Thyroid gland (tissue), 4 donors: ENCODE data around the gene TFDP2. TPM values are rescaled to one million over a fixed set of nuclear protein-coding genes. Genes with fewer than 3 reads are reported as not detected.

ENCODE experiments used
- DNase-seq, 2 donors: peaks; one replicate each; pipeline ENCODE4 v3.0.0-alpha.2; 2019
- H3K27ac ChIP-seq, 3 donors: fragments of 200-600 bp; sonication (generic); 1 replicate in 2 of 3; 2 replicates in 1 of 3; pipeline ENCODE4 v1.5.1; 2016 to 2019; ENCODE audit warnings: mild to moderate bottlenecking in 1 of 3, moderate library complexity in 1 of 3
- H3K27me3 ChIP-seq: fragments of 200-600 bp; sonication (generic); one replicate; pipeline ENCODE4 v1.5.1; 2019
- H3K36me3 ChIP-seq, 2 donors: fragments of 200-600 bp; sonication (generic); one replicate each; pipeline ENCODE4 v1.5.1; 2016 to 2019
- H3K4me1 ChIP-seq, 2 donors: fragments of 200-600 bp; sonication (generic); one replicate each; pipeline ENCODE4 v1.5.1; 2017 to 2019
- H3K4me3 ChIP-seq, 3 donors: fragments of 200-600 bp; sonication (generic); replicated peaks in 1 of 3; 1 replicate in 2 of 3; 2 replicates in 1 of 3; pipeline ENCODE4 v1.5.1; 2016; ENCODE audit warnings: mild to moderate bottlenecking in 1 of 3
- H3K9me3 ChIP-seq: fragments of 200-600 bp; sonication (generic); one replicate; pipeline ENCODE4 v1.5.1; 2017
- POLR2A ChIP-seq, 2 donors: fragments of 450-650 bp; IDR thresholded peaks; one replicate each; pipeline ENCODE4 v1.6.1; 2017; ENCODE audit warnings: antibody characterized with exemption in 2 of 2, mild to moderate bottlenecking in 2 of 2, moderate library complexity in 1 of 2
- WGBS, 2 donors: methylation state at CpG; one replicate each; pipeline ENCODE4 v1.1.5; 2017; 5-methylcytosine and 5-hydroxymethylcytosine counted together
- intact Hi-C: fragments of 100-400 bp; cut with DNase I; formaldehyde crosslinking; loops from one replicate; pipeline ENCODE4 v1.15.1; 2023
- total RNA-seq, 4 donors: library from RNA; depleted of rRNA; stranded (reverse); fragments of >200 nt; gene quantifications; one replicate each; pipeline ENCODE4 v1.2.3, GENCODE V29; 2016
- TF ChIP-seq, protein P1 (sequence below), 6 experiments: fragments of 200-600 bp in 3 of 6; fragments of 450-650 bp in 3 of 6; sonication (generic) in 3 of 6; IDR thresholded peaks; one replicate each; pipeline ENCODE4 v1.5.1; 2016 to 2019; ENCODE audit warnings: antibody characterized with exemption in 6 of 6, mild to moderate bottlenecking in 2 of 6, inconsistent platforms in 1 of 6, moderate library complexity in 1 of 6

The TFDP2 gene
- total RNA-seq, 4 donors from 2014 or later = 67.7 to 174 (median 122) TPM

DNA sequence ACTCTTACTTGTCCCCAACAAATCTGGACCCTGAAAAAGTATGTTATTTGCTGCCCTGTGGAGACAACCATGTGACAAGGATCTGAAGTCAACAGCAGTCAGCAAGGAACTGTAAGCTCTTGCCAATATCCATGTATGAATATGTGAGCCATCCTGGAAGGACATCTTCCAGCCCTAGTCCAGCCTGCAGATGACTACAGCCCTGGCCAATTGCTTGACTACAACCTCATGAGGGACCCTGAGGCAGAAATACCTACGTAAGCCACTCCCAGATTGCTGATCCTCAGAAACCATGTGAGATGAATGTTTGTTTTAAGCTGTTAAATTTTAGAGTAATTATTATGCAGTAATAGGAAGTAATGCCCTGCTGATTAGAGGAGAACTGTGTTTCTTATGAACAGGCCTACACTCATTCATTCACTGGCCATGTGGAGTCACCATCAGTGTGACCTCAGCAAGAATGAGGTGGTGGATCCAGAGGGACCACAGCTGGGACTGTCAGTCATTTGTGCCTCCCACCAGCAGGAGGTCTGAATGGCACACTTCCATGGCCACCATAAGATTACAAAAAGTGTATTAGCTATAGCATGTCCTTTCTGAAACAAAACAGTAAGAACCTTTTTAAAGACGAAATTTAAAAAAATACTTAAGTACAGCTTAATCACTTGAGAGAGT lies 92.6 kb downstream of the TFDP2 start:
- no peak overlapping the region for H3K27ac ChIP-seq
- H3K4me3 ChIP-seq = no peak overlapping the region
- H3K4me1 ChIP-seq = no peaks in the 10 kb centered on the region
- no peaks in the 10 kb centered on the region for H3K9me3 ChIP-seq
- no peaks in the 10 kb centered on the region for H3K36me3 ChIP-seq
- intact Hi-C loops = no loop called here
- WGBS, 2 donors = 81 to 94% methylated on average over 2 of the region's 2 CpGs
- no peak for DNase-seq
- TF ChIP-seq POLR2A (IDR thresholded peaks at IDR 0.05) = no peak
- TF ChIP-seq, protein P1, sequence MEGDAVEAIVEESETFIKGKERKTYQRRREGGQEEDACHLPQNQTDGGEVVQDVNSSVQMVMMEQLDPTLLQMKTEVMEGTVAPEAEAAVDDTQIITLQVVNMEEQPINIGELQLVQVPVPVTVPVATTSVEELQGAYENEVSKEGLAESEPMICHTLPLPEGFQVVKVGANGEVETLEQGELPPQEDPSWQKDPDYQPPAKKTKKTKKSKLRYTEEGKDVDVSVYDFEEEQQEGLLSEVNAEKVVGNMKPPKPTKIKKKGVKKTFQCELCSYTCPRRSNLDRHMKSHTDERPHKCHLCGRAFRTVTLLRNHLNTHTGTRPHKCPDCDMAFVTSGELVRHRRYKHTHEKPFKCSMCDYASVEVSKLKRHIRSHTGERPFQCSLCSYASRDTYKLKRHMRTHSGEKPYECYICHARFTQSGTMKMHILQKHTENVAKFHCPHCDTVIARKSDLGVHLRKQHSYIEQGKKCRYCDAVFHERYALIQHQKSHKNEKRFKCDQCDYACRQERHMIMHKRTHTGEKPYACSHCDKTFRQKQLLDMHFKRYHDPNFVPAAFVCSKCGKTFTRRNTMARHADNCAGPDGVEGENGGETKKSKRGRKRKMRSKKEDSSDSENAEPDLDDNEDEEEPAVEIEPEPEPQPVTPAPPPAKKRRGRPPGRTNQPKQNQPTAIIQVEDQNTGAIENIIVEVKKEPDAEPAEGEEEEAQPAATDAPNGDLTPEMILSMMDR (IDR thresholded peaks at IDR 0.05) = no peak
- H3K27me3 ChIP-seq = no peaks in the 10 kb centered on the region

DNA sequence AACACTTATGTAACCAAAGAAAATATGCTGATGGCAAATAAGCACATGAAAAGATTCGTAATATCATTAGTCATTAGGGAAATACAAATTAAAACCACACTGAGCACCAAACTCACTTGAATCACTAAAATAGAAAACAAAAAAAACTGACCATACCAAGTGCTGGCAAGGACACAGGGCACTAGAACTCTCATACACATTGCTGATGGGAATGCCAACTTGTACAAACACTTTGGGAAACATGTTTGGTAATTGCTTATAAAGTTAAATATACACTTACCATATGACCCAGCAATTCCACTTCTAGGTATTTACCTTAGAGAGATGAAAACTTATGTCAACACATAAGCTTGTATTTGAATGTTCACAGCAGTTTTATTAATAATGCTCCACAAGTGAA lies 95.5 kb downstream of the TFDP2 start:
- H3K4me3 ChIP-seq = no peak overlapping the region
- no peaks in the 10 kb centered on the region for H3K27me3 ChIP-seq
- intact Hi-C loops = no loop called here
- H3K36me3 ChIP-seq = no peaks in the 10 kb centered on the region
- no peak for DNase-seq
- H3K9me3 ChIP-seq = no peaks in the 10 kb centered on the region
- TF ChIP-seq, protein P1 (IDR thresholded peaks at IDR 0.05) = no peak
- no peak for TF ChIP-seq POLR2A (IDR thresholded peaks at IDR 0.05)
- 80 to 83% methylated on average over 1 of the region's 1 CpG for WGBS, 2 donors
- no peak overlapping the region for H3K27ac ChIP-seq
- H3K4me1 ChIP-seq = no peaks in the 10 kb centered on the region

DNA sequence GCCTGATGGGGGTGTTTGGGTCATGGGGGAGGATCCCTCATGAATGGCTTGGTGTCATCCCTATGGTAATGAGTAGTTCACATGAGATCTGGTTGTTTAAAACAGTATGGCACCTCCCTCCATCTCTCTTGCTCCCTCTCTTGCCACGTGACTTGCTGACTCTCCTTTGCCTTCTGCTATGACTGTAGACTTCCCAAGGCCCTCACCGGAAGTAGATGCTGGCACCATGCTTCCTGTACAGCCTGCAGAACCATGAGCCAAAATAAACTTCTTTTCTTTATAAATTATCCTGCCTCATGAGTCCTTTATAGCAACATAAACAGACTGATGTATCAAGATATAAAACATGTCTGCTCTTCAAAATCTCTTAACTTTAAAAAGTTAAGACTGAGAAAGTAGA lies 96.1 kb downstream of the TFDP2 start:
- Histone ChIP-seq H3K9me3 (no peaks in the 10 kb centered on the region), H3K27ac (no peak overlapping the region), H3K4me3 (no peak overlapping the region), H3K36me3 (no peaks in the 10 kb centered on the region), H3K4me1 (no peaks in the 10 kb centered on the region), H3K27me3 (no peaks in the 10 kb centered on the region)
- WGBS, 2 donors = 72 to 77% methylated on average over 2 of the region's 2 CpGs
- intact Hi-C loops = no loop called here
- TF ChIP-seq, protein P1 (IDR thresholded peaks at IDR 0.05) = no peak
- TF ChIP-seq POLR2A (IDR thresholded peaks at IDR 0.05) = no peak
- DNase-seq = no peak

DNA sequence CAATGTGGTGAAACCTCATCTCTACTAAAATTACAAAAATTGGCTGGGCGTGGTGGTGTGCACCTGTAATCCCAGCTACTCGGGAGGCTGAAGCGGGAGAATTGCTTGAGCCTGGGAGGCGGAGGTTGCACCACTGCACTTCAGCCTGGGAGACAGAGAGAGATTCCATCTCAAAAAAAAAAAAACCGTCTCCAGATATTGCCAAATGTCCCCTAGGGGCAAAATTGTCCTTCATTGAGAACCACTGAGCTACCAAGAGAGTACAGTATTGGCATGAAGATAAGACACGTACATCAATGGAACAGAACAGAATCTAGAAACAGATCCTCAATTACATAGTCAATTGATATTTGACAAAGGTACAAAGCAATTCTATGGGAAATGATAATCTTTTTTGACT lies 98.0 kb downstream of the TFDP2 start:
- H3K9me3 ChIP-seq = no peaks in the 10 kb centered on the region
- intact Hi-C loops = no loop called here
- H3K27me3 ChIP-seq = no peaks in the 10 kb centered on the region
- no peak overlapping the region for H3K4me3 ChIP-seq
- 97 to 99% methylated on average over 6 of the region's 6 CpGs for WGBS, 2 donors
- H3K27ac ChIP-seq = no peak overlapping the region
- no peak for DNase-seq
- TF ChIP-seq, protein P1 (IDR thresholded peaks at IDR 0.05) = no peak
- TF ChIP-seq POLR2A (IDR thresholded peaks at IDR 0.05) = no peak
- no peaks in the 10 kb centered on the region for H3K4me1 ChIP-seq
- no peaks in the 10 kb centered on the region for H3K36me3 ChIP-seq

DNA sequence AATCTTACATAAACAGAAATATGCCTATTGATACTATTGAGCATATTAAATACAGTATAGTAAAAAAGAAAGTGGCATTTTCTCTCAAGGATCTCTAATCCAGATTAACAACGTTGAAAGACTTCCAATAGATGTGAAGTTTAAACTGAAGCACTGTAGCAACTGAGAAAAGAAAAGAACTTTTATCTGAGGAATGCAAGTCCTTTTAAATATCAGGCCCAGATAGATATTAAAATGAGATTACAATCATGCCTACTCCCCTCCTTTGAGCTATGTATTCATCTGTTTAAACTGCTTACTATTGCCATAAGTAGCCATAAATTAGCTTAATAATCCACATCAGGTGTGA lies 102.3 kb downstream of the TFDP2 start:
- DNase-seq = no peak
- Histone ChIP-seq H3K4me1 (no peaks in the 10 kb centered on the region), H3K36me3 (no peaks in the 10 kb centered on the region), H3K9me3 (no peaks in the 10 kb centered on the region), H3K27me3 (no peaks in the 10 kb centered on the region), H3K4me3 (no peak overlapping the region), H3K27ac (no peak overlapping the region)
- TF ChIP-seq POLR2A (IDR thresholded peaks at IDR 0.05) = no peak
- intact Hi-C loops = no loop called here
- 61 to 69% methylated on average over 1 of the region's 1 CpG for WGBS, 2 donors
